ENCODE measurements around the gene SRPK2.

Gene SRPK2

DNA sequence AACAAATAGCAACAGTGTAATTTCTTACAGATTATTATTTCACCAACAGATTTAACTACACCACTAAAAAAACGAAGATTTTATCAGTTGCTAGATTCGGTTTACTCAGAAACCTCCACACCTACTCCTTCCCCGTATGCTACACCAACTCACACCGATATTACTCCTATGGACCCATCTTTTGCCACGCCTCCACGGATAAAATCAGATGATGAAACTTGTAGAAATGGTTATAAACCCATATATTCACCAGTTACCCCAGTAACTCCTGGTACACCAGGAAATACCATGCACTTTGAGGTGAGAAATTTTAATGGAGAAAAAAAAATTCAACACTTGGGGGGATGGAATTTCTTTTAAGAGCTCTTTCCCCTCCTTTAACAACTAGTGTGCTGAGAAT, 282.2 kb downstream of the SRPK2 start:
- TF ChIP-seq, protein P1, sequence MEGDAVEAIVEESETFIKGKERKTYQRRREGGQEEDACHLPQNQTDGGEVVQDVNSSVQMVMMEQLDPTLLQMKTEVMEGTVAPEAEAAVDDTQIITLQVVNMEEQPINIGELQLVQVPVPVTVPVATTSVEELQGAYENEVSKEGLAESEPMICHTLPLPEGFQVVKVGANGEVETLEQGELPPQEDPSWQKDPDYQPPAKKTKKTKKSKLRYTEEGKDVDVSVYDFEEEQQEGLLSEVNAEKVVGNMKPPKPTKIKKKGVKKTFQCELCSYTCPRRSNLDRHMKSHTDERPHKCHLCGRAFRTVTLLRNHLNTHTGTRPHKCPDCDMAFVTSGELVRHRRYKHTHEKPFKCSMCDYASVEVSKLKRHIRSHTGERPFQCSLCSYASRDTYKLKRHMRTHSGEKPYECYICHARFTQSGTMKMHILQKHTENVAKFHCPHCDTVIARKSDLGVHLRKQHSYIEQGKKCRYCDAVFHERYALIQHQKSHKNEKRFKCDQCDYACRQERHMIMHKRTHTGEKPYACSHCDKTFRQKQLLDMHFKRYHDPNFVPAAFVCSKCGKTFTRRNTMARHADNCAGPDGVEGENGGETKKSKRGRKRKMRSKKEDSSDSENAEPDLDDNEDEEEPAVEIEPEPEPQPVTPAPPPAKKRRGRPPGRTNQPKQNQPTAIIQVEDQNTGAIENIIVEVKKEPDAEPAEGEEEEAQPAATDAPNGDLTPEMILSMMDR (conservative IDR thresholded peaks at IDR 0.05; ENCODE audit: low read length): no peak
- H3K4me3 ChIP-seq (ENCODE audit: low read length): no peak overlapping the region
- DNase-seq (ENCODE audit: low read depth): no peak

DNA sequence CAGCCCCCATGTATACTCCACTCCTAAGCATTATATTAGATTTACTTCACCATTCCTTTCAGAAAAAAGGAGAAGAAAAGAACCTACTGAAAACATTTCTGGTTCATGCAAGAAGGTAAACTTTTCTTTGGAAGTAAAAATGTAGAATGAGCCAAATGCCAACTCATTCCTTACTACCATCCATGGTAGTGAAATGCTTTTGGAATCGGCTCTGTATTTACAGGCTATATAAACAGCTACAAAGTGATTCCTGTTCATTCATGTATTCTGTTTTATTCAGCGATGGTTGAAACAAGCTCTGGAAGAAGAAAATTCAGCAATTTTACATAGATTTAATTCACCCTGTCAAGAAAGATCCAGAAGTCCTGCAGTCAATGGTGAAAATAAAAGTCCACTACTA, 283.1 kb downstream of the SRPK2 start:
- DNase-seq (ENCODE audit: low read depth): no peak
- TF ChIP-seq, protein P1 (conservative IDR thresholded peaks at IDR 0.05; ENCODE audit: low read length): no peak
- H3K4me3 ChIP-seq (ENCODE audit: low read length): no peak overlapping the region

DNA sequence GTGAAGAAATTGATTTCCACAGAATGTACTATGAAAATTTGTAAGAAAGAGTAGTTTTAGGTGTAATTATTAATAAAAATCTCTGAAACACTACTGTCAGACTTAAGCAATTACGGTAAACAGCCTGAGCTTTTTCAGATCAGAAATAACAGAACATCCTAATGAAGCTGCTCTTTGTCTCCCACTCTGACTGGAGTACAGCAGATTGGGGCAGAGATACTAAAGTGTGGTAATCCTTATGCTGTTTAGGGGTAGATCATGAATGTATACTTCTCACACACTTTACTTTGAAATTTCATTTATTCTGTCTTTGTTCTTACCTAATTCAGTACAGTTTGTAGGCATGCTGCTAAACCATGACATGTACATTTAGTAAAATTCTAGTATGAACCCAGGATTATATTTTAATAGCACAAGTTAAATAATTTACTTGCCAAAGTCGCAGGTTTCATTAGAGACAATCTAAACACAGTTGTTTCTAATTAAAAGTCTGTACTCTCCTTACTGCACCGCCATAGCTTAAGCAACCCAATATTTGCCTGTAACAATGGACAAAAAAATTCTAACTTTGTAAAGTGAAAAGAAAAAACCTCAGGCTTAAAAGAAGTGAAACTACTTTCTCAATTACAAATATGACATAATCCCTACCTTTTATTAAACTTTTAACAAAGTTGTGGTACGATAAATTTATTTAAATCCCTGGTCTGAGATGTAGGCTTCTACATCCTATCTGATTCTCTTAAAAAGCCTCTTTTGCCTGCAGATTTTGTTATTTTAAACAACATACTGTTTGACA, 286.0 kb downstream of the SRPK2 start:
- TF ChIP-seq, protein P1 (conservative IDR thresholded peaks at IDR 0.05; ENCODE audit: low read length): no peak
- DNase-seq (ENCODE audit: low read depth): no peak

DNA sequence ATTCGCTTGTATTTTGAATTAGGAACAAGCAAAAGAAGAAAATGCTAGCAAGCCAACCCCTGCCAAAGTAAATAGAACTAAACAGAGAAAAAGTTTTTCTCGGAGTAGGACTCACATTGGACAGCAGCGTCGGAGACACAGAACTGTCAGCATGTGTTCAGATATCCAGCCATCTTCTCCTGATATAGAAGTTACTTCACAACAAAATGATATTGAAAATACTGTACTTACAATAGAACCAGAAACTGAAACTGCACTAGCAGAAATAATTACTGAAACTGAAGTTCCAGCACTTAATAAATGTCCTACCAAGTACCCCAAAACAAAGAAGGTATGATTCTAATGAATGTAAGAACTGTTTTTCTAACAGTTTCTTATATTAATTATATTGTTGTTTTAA, 286.9 kb downstream of the SRPK2 start:
- no peak overlapping the region for H3K4me3 ChIP-seq (ENCODE audit: low read length)
- TF ChIP-seq, protein P1 (conservative IDR thresholded peaks at IDR 0.05; ENCODE audit: low read length): no peak
- DNase-seq (ENCODE audit: low read depth): no peak

More for the DNA sequence above, 286.0 kb downstream of the SRPK2 start:
- H3K4me3 ChIP-seq (ENCODE audit: low read length): no peak overlapping the region

DNA sequence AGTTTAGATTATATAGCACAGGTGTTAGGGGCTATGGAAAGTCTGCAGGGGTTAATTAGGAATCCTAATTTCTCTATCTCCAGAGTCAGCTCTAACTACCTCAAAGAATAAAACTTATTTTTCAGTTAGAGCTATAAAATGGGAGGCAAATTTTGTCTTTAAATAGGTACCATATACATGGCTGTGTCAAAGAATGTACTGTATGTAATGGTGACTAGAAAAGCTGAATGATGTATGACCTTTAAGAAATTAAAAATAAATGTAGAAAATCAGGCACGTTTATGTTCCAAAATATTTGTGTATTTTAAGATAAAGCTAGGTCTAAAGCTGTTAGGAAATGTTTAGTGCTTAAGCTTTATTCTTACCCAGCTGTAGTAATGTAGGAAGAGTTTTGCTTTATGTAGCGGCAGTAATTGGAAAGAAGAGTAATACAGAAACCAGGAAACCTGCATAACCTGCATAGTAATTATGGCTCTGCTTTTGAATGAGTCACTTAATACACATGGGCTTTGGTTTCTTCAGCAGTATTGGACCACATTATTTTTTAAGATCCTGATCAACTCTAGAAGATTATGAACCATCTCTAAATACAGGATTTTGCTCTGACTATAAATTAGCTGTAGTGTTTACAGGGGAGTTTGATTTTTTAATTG, 289.7 kb downstream of the SRPK2 start:
- TF ChIP-seq, protein P1 (conservative IDR thresholded peaks at IDR 0.05; ENCODE audit: low read length): no peak
- DNase-seq (ENCODE audit: low read depth): no peak
- H3K4me3 ChIP-seq (ENCODE audit: low read length): no peak overlapping the region

DNA sequence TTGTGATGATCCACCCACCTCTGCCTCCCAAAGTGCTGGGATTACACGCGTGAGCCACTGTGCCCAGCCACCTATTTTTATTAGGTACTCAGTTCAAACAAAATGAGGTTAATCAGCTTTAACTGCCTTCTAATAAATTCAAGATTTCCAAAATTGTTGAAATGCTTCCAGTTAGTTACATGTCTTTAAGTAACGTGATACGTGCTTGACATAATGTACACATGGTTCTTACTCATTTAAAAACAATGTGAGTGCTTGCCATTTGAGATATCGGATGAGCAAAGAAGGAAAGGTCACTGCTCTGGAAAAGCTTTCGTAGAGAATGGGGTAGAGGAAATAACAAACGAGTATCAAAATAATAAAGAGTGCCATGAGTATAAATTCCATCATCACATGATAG, 291.1 kb downstream of the SRPK2 start:
- DNase-seq (ENCODE audit: low read depth): peak; percentile 71
- TF ChIP-seq, protein P1 (conservative IDR thresholded peaks at IDR 0.05; ENCODE audit: low read length): no peak

DNA sequence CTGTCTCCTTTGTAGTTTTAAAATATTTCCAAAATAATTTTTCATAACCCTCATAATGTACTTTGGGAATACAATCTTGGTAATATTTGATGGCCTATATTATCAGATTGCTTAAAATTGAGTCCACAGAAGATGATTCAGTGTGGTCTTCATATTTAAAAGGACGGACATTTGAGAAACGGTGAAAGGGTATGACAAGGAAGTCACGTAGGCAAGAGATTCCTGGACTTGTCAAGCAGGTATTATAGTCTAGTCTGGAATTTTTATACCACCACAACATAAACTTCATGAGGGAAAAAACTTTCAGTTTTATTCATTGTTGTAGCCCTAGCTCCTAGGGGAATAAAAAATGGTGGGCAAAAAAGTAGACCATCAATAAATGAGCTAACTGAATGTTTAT, 292.4 kb downstream of the SRPK2 start:
- no peak overlapping the region for H3K4me3 ChIP-seq (ENCODE audit: low read length)
- DNase-seq (ENCODE audit: low read depth): no peak
- TF ChIP-seq, protein P1 (conservative IDR thresholded peaks at IDR 0.05; ENCODE audit: low read length): no peak

More for the DNA sequence above, 291.1 kb downstream of the SRPK2 start:
- no peak overlapping the region for H3K4me3 ChIP-seq (ENCODE audit: low read length)
